ENCODE results near the gene HOXA7. TPM values are rescaled to one million over a fixed set of nuclear protein-coding genes. Genes with fewer than 3 reads are reported as not detected.

Gene HOXA7
- polyA plus RNA-seq, 1 of the 3 experiments (the other 2 are of a cell fraction), result not detected

- no peak overlapping the region for H3K27ac ChIP-seq (ENCODE audit: low read depth in 2 of 2, low read length in 1 of 2)
Observed at GRCh38 chr7:27145165-27145913, 11.1 kb downstream of the HOXA7 start.

GRCh38 chr7:27144781-27145164, 11.7 kb downstream of the HOXA7 start:
- 35% methylated on average over 19 of the region's 31 CpGs for WGBS (ENCODE audit: low lambda C conversion rate)
- 0 out of 2 replicates have a peak overlapping the region, but pooled peaks have one; percentile 29 for H2AFZ ChIP-seq (ENCODE audit: low read depth)
- H4K20me1 ChIP-seq (ENCODE audit: insufficient read depth), result no peaks in the 10 kb centered on the region
- ChIA-PET POLR2A (interaction anchor here (0.6 kb wide), 1 partner anchor 13 kb away, joined by 3 read pairs; no protein-coding TSS in a partner anchor), CTCF (interaction anchor here (0.8 to 10.9 kb wide), 16 partner anchors 12 to 776 kb away, joined by 3 to 270 read pairs (median 6); partner anchors contain the start of genes HOXA11, HOXA4 and HOXA7)
- peaks cover 100% of the 10 kb centered on the region for H3K27me3 ChIP-seq (ENCODE audit: insufficient read depth)
- H3K27ac ChIP-seq (ENCODE audit: low read depth in 2 of 2, low read length in 1 of 2), result no peak overlapping the region
- H3K4me3 ChIP-seq (ENCODE audit: low read depth in 2 of 2, low read length in 1 of 2), result no peak overlapping the region
- no peak for TF ChIP-seq SIN3A (IDR thresholded peaks at IDR 0.05; ENCODE audit: borderline replicate concordance, low read depth, low read length)
- no peak for TF ChIP-seq NRF1 (IDR thresholded peaks at IDR 0.05; ENCODE audit: low read depth, low read length)
- no peak for TF ChIP-seq EP300 (IDR thresholded peaks at IDR 0.05; ENCODE audit: borderline replicate concordance in 1 of 2, low read depth in 1 of 2, low read length in 1 of 2)
- TF ChIP-seq PBX3 (IDR thresholded peaks at IDR 0.05), result no peak
- TF ChIP-seq CTCF (IDR thresholded peaks at IDR 0.05), result no peak
- TF ChIP-seq USF2 (IDR thresholded peaks at IDR 0.05; ENCODE audit: borderline replicate concordance, low read depth, low read length), result no peak
- TF ChIP-seq TAF1 (IDR thresholded peaks at IDR 0.05; ENCODE audit: borderline replicate concordance, low read depth, low read length), result no peak
- no peak for TF ChIP-seq ELF1 (IDR thresholded peaks at IDR 0.05)
- TF ChIP-seq GATA2 (CRISPR knock-in tag; IDR thresholded peaks at IDR 0.05), result no peak
- H3K4me2 ChIP-seq, result peak overlapping the region; percentile 42; the same call in 1 of the 2 replicates
- H3K9me2 ChIP-seq, result no peaks in the 10 kb centered on the region
- no peak overlapping the region for H3K9ac ChIP-seq
- H3K9me3 ChIP-seq, result no peaks in the 10 kb centered on the region
- H3K36me3 ChIP-seq (replicated peaks in 1 of 2; ENCODE audit: control insufficient read depth in 1 of 2, insufficient read depth in 2 of 2, low read length in 1 of 2), result no peaks in the 10 kb centered on the region
- peak; percentile 47 for DNase-seq
- H3K79me2 ChIP-seq (ENCODE audit: insufficient read depth), result no peaks in the 10 kb centered on the region
- H3K4me1 ChIP-seq (ENCODE audit: control insufficient read depth in 1 of 2, insufficient read depth in 2 of 2, low read depth in 1 of 2, low read length in 1 of 2), result peaks cover 11 to 12% of the 10 kb centered on the region in 2 experiments; a peak in 1 of 4 replicates
- H3F3A ChIP-seq (replicated peaks; ENCODE audit: insufficient read depth), result no peaks in the 10 kb centered on the region

More at GRCh38 chr7:27145165-27145913, 11.1 kb downstream of the HOXA7 start:
- Histone ChIP-seq H4K20me1 (ENCODE audit: insufficient read depth) (no peaks in the 10 kb centered on the region), H3K79me2 (ENCODE audit: insufficient read depth) (no peaks in the 10 kb centered on the region), H3K9me3 (no peaks in the 10 kb centered on the region), H3K4me3 (ENCODE audit: low read depth in 2 of 2, low read length in 1 of 2) (no peak overlapping the region), H3K4me1 (ENCODE audit: control insufficient read depth in 1 of 2, insufficient read depth in 2 of 2, low read depth in 1 of 2, low read length in 1 of 2) (peaks cover 11 to 12% of the 10 kb centered on the region in 2 experiments; a peak in 1 of 4 replicates), H2AFZ (ENCODE audit: low read depth) (0 out of 2 replicates have a peak overlapping the region, but pooled peaks have one; percentile 29), H3K9ac (no peak overlapping the region), H3K27me3 (ENCODE audit: insufficient read depth) (peaks cover 100% of the 10 kb centered on the region), H3K36me3 (replicated peaks in 1 of 2; ENCODE audit: control insufficient read depth in 1 of 2, insufficient read depth in 2 of 2, low read length in 1 of 2) (no peaks in the 10 kb centered on the region), H3F3A (replicated peaks; ENCODE audit: insufficient read depth) (no peaks in the 10 kb centered on the region), H3K9me2 (no peaks in the 10 kb centered on the region), H3K4me2 (no peak overlapping the region)
- no peak for TF ChIP-seq CTCF (IDR thresholded peaks at IDR 0.05)
- TF ChIP-seq EZH2phosphoT487 (IDR thresholded peaks at IDR 0.05; ENCODE audit: borderline replicate concordance, low read depth), result peak; percentile 95
- ChIA-PET POLR2A (no interaction called here), CTCF (interaction anchor here (0.8 to 10.9 kb wide), 10 partner anchors 13 to 444 kb away, joined by 3 to 270 read pairs (median 10); partner anchors contain the start of genes HOXA11, HOXA4 and HOXA7)
- DNase-seq, result peak; percentile 45
- 23% methylated on average over 43 of the region's 47 CpGs for WGBS (ENCODE audit: low lambda C conversion rate)

All from SK-N-SH (cell line).